ENCODE results near the gene GOT1. TPM values are rescaled to one million over a fixed set of nuclear protein-coding genes. Genes with fewer than 3 reads are reported as not detected.

Gene GOT1
- polyA plus RNA-seq, 3 donors = 2.6 to 10.4 (median 8.2) TPM

- H3K9me3 ChIP-seq (replicated peaks in 1 of 2; ENCODE audit: control insufficient read depth in 1 of 2, insufficient read depth in 1 of 2, low read length in 2 of 2) = no peaks in the 10 kb centered on the region
- no peak overlapping the region for H2AFZ ChIP-seq (ENCODE audit: insufficient read depth, low read depth, low read length, poor library complexity, severe bottlenecking)
- Mint-ChIP-seq H3K27ac (no peak overlapping the region), H3K36me3 (no peaks in the 10 kb centered on the region), H3K27me3 (ENCODE audit: low read depth in 3 of 3) (peaks cover 4 to 6% (median 5%) of the 10 kb centered on the region in 3 donors), H3K4me1 (peaks cover 3% of the 10 kb centered on the region), H3K9me3 (no peaks in the 10 kb centered on the region), H3K4me3 (no peak overlapping the region)
- no peak overlapping the region for H3K4me3 ChIP-seq (replicated peaks in 1 of 3; ENCODE audit: low read depth in 2 of 3, low read length in 3 of 3)
- no peak for TF ChIP-seq CTCF (IDR thresholded peaks at IDR 0.05)
- H3K4me2 ChIP-seq (replicated peaks; ENCODE audit: extremely low read depth, low read length, poor library complexity, severe bottlenecking) = no peak overlapping the region
- H3K9ac ChIP-seq (ENCODE audit: insufficient read depth, low read length, poor library complexity, severe bottlenecking) = no peak overlapping the region
- DNase-seq = no peak
- 100% methylated on average over 1 of the region's 2 CpGs for WGBS (ENCODE audit: insufficient coverage)
- no peak overlapping the region for H3K27ac ChIP-seq (ENCODE audit: low read depth in 1 of 2, low read length in 2 of 2)
- H3K79me2 ChIP-seq (ENCODE audit: insufficient read depth, low read length) = no peaks in the 10 kb centered on the region
- no peaks in the 10 kb centered on the region for H3K4me1 ChIP-seq (ENCODE audit: control insufficient read depth in 1 of 2, insufficient read depth in 2 of 2, low read length in 2 of 2)
- H3K27me3 ChIP-seq (ENCODE audit: control insufficient read depth in 2 of 2, insufficient read depth in 2 of 2, low read length in 2 of 2) = no peaks in the 10 kb centered on the region
- H3K36me3 ChIP-seq (replicated peaks in 1 of 2; ENCODE audit: control insufficient read depth in 1 of 2, insufficient read depth in 2 of 2, low read length in 2 of 2) = no peaks in the 10 kb centered on the region
- H4K20me1 ChIP-seq (ENCODE audit: insufficient read depth, low read length) = no peaks in the 10 kb centered on the region
- intact Hi-C loops (cut with micrococcal nuclease) = no loop called here
These were observed 28.8 kb upstream of the GOT1 start for GRCh38 chr10:99459217-99459616.

- H3K27me3 Mint-ChIP-seq (ENCODE audit: low read depth in 3 of 3) = peaks cover 2 to 6% (median 5%) of the 10 kb centered on the region in 3 donors
- no peak for TF ChIP-seq CTCF (IDR thresholded peaks at IDR 0.05)
- Histone ChIP-seq H3K4me3 (replicated peaks in 1 of 3; ENCODE audit: low read depth in 2 of 3, low read length in 3 of 3) (no peak overlapping the region), H3K4me2 (replicated peaks; ENCODE audit: extremely low read depth, low read length, poor library complexity, severe bottlenecking) (no peak overlapping the region), H3K9ac (ENCODE audit: insufficient read depth, low read length, poor library complexity, severe bottlenecking) (no peak overlapping the region), H2AFZ (ENCODE audit: insufficient read depth, low read depth, low read length, poor library complexity, severe bottlenecking) (no peak overlapping the region), H3K9me3 (replicated peaks in 1 of 2; ENCODE audit: control insufficient read depth in 1 of 2, insufficient read depth in 1 of 2, low read length in 2 of 2) (no peaks in the 10 kb centered on the region), H3K27me3 (ENCODE audit: control insufficient read depth in 2 of 2, insufficient read depth in 2 of 2, low read length in 2 of 2) (no peaks in the 10 kb centered on the region), H3K36me3 (replicated peaks in 1 of 2; ENCODE audit: control insufficient read depth in 1 of 2, insufficient read depth in 2 of 2, low read length in 2 of 2) (no peaks in the 10 kb centered on the region), H4K20me1 (ENCODE audit: insufficient read depth, low read length) (no peaks in the 10 kb centered on the region), H3K4me1 (ENCODE audit: control insufficient read depth in 1 of 2, insufficient read depth in 2 of 2, low read length in 2 of 2) (no peaks in the 10 kb centered on the region), H3K79me2 (ENCODE audit: insufficient read depth, low read length) (no peaks in the 10 kb centered on the region), H3K27ac (ENCODE audit: low read depth in 1 of 2, low read length in 2 of 2) (no peak overlapping the region)
- H3K9me3 Mint-ChIP-seq = no peaks in the 10 kb centered on the region
- no peak overlapping the region for H3K4me3 Mint-ChIP-seq
- peaks cover 3% of the 10 kb centered on the region for H3K4me1 Mint-ChIP-seq
- no peaks in the 10 kb centered on the region for H3K36me3 Mint-ChIP-seq
- WGBS (ENCODE audit: insufficient coverage) = no CpG with 5 or more reads among the region's 2 CpGs
- no peak for DNase-seq
- intact Hi-C loops (cut with micrococcal nuclease) = no loop called here
- H3K27ac Mint-ChIP-seq = no peak overlapping the region
These were observed 27.4 kb upstream of the GOT1 start for GRCh38 chr10:99457813-99458212.

Data from CD14-positive monocyte (primary cell).